ENCODE measurements around the gene NOVA1.

GRCh38 chr14:26589925-26590324, 7.9 kb downstream of the NOVA1 start:
- TF ChIP-seq JDP2 (CRISPR knock-in tag; IDR thresholded peaks at IDR 0.05; ENCODE audit: borderline replicate concordance), result no peak
- TF ChIP-seq SMC3 (IDR thresholded peaks at IDR 0.05; ENCODE audit: low read length), result no peak
- TF ChIP-seq GTF2F1 (IDR thresholded peaks at IDR 0.05; ENCODE audit: low read length), result no peak
- no peak for TF ChIP-seq RAD21 (CRISPR knock-in tag; IDR thresholded peaks at IDR 0.05)
- TF ChIP-seq ERF (CRISPR knock-in tag; IDR thresholded peaks at IDR 0.05), result no peak
- TF ChIP-seq TAF1 (CRISPR knock-in tag; IDR thresholded peaks at IDR 0.05), result no peak
- no peak for TF ChIP-seq ZNF432 (CRISPR knock-in tag; IDR thresholded peaks at IDR 0.05; ENCODE audit: borderline replicate concordance)
- no peak for TF ChIP-seq RFXAP (CRISPR knock-in tag; IDR thresholded peaks at IDR 0.05; ENCODE audit: borderline replicate concordance)
- no peak for TF ChIP-seq ETV6 (CRISPR knock-in tag; conservative IDR thresholded peaks at IDR 0.05)
